Retina (tissue), 1 donor: ENCODE data around the gene ANKRD34B.
"Not testable (repeated sequence)": the region's sequence is repeated elsewhere in the genome, so short reads cannot be mapped to it uniquely, and the experiment has no call there.

ENCODE experiments used
- DNase-seq: peaks from one replicate; pipeline ENCODE4 v3.0.0-alpha.2; 2016

Gene ANKRD34B

GRCh38 chr5:80569961-80570786 is at the start of gene ANKRD34B:
Gene ANKRD34B (minus strand): TSS chr5:80570280. CDS start chr5:80560019, 10,261 bp downstream.
- DNase-seq = peak; percentile 78

- no peak for DNase-seq
These were observed 49.0 kb upstream of the ANKRD34B start for GRCh38 chr5:80619086-80619485.

GRCh38 chr5:80618438-80618837 is 48.4 kb upstream of the ANKRD34B start:
- DNase-seq = no peak

- DNase-seq = peak; percentile 17
These were observed 45.3 kb upstream of the ANKRD34B start for GRCh38 chr5:80615266-80615914.

- DNase-seq = no peak
These were observed 39.6 kb upstream of the ANKRD34B start for GRCh38 chr5:80609692-80610091.

- DNase-seq = no peak
These were observed 38.7 kb upstream of the ANKRD34B start for GRCh38 chr5:80608731-80609130.

- no peak for DNase-seq
These were observed 37.8 kb upstream of the ANKRD34B start for GRCh38 chr5:80607832-80608231.

- no peak for DNase-seq
These were observed 37.3 kb upstream of the ANKRD34B start for GRCh38 chr5:80607343-80607742.

GRCh38 chr5:80600943-80601693 is 31.0 kb upstream of the ANKRD34B start:
- no peak for DNase-seq

GRCh38 chr5:80597500-80597899 is 27.4 kb upstream of the ANKRD34B start:
- no peak for DNase-seq

GRCh38 chr5:80594810-80595209 is 24.7 kb upstream of the ANKRD34B start:
- DNase-seq = no peak

GRCh38 chr5:80592761-80593160 is 22.7 kb upstream of the ANKRD34B start:
- DNase-seq = no peak

GRCh38 chr5:80592105-80592504 is 22.0 kb upstream of the ANKRD34B start:
- DNase-seq = no peak

GRCh38 chr5:80591352-80591751 is 21.3 kb upstream of the ANKRD34B start:
- DNase-seq = no peak

GRCh38 chr5:80590766-80591165 is 20.7 kb upstream of the ANKRD34B start:
- DNase-seq = no peak

- DNase-seq = no peak
These were observed 18.9 kb upstream of the ANKRD34B start for GRCh38 chr5:80588858-80589540.

GRCh38 chr5:80584770-80585169 is 14.7 kb upstream of the ANKRD34B start:
- DNase-seq = no peak

- not testable (repeated sequence) for DNase-seq
These were observed 10.2 kb upstream of the ANKRD34B start for GRCh38 chr5:80580291-80580690.

GRCh38 chr5:80579050-80579449 is 9.0 kb upstream of the ANKRD34B start:
- no peak for DNase-seq

- DNase-seq = no peak
These were observed 7.6 kb upstream of the ANKRD34B start for GRCh38 chr5:80577707-80578106.

- DNase-seq = no peak
These were observed 6.3 kb upstream of the ANKRD34B start for GRCh38 chr5:80576383-80576782.

GRCh38 chr5:80573062-80573461 is 3.0 kb upstream of the ANKRD34B start:
- no peak for DNase-seq
